Stimulated activated CD8-positive, alpha-beta memory T cell treated with anti-CD3 and anti-CD28 coated beads, Interleukin-4, amount 100 ng/mL, for 24 hours (primary cell): Measurements from ENCODE around the gene HPCAL1.
A peak's percentile ranks its signal among the peaks of the same experiment; 100 is the strongest.
"Not testable (repeated sequence)": the region's sequence is repeated elsewhere in the genome, so short reads cannot be mapped to it uniquely, and the experiment has no call there.

ENCODE experiments used
- DNase-seq: peaks from one replicate; pipeline ENCODE4 v3.0.0-alpha.2; 2020; ENCODE audit warnings: low read depth

HPCAL1 gene

DNA sequence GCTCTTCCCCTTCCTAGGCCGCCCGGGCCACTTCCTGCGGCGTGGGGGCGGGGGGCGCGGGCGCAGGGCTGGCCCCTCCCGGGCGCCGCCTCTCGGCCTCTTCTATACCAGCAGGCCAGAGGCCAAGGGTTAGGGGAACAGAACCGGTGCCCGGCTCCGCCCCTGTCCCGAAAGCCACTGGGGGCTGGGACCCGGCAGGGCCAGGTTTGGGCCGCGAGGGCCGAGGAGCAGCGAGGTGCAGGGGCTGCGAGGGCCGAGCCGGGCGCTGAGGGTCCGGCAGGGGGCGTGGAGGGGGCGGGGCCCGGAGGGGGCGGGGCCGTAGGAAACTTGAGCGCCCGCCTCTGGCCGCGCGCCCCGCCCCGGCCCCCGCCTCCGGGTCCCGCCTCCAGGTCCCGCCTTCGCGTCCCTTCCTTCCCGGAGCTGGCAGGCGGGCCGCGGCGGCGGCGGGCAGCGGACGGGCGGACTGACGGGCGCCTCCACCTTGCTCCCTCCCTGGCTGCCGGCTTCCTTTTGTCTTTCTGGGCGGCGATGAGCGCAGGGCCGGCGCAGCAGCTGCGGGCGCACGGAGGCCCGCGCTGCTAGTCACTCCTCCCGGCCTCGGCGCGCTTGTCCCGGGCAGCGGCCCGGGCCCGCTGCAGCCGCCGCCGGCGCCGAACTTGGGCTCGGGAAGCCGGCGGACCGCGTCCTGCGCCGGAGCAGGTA is at the start of gene HPCAL1:
TSS of gene HPCAL1 (plus strand) at position 426 of the 702 bp plus-strand sequence. CDS start 116,854 bp downstream, outside the sequence.
- peak; percentile 70 for DNase-seq

DNA sequence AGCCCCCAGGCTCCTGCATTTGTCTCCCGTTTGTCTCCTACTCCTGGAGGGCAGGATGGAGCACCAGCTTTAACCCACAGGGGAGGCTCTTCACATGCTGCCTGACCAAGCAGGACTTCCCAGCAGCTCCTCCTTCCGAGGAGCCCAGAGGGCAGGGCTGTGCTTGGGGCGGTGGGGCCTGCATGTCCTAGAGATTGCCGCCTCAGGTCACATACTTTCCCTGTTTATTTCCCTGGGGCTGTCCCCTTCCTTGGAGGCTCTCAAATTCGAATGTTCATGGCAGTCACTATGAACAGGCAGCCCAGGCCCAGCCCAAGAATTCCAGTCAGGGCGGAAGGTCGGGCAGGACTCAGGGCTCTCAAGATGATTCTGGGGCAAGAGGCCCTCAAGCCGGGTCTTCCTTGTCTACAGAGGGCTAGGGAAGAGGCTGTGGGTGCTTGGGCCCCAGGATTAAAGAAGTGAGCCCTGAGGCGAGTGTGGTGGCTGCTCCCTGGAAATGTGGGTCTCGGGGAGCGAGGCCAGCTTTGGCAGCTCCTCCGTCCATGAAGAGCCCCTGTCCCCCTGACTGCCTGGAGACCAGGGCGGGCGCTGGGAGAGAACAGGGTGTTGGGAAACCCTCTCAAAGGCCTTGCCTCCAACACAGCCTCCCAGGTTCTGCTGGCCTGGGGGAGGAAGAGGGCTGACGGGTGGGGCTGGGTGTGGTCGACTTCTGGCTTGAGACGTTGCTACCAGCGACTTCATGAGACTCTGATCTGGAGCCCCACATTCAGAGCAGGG is 48.9 kb upstream of the HPCAL1 start:
- DNase-seq, result no peak

DNA sequence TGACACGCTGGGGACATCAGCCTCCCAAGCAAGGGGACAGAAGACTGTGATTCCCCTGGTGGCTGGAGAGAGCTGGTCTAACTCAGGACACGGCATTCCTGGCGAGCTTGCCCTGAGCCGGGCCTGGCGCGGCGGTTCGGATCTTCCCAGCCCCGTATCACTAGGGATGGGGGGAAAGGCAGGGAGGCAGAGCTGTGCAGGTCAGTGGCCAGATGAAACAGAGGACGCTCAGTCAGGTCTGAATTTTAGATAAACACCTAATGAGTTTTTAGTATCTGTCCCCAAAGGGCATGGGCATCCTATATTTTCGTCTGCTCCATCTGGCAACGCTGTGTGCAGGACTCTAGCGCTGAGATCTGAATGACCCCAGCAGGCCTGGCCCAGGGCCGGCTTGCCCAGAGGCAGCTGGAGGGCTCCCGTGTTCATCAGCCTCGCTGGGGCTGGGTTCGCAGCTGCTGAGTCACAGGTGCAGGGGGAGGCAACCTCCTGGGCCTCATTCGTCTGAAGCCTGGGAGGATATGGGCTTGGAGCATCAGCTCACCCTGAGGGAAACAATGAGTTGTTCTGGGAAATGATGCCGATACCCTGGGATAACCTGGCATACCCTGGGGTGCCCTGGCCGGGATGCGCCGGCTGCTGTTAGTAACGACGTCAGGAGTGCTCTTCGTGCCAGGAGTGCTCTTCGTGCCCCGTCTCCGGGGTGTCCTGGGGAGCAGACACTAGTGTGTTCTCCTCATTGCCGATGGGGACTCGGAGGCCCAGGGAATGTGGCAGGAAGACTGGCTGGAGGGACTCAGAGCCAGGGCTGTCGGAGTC is 48.1 kb upstream of the HPCAL1 start:
- no peak for DNase-seq

DNA sequence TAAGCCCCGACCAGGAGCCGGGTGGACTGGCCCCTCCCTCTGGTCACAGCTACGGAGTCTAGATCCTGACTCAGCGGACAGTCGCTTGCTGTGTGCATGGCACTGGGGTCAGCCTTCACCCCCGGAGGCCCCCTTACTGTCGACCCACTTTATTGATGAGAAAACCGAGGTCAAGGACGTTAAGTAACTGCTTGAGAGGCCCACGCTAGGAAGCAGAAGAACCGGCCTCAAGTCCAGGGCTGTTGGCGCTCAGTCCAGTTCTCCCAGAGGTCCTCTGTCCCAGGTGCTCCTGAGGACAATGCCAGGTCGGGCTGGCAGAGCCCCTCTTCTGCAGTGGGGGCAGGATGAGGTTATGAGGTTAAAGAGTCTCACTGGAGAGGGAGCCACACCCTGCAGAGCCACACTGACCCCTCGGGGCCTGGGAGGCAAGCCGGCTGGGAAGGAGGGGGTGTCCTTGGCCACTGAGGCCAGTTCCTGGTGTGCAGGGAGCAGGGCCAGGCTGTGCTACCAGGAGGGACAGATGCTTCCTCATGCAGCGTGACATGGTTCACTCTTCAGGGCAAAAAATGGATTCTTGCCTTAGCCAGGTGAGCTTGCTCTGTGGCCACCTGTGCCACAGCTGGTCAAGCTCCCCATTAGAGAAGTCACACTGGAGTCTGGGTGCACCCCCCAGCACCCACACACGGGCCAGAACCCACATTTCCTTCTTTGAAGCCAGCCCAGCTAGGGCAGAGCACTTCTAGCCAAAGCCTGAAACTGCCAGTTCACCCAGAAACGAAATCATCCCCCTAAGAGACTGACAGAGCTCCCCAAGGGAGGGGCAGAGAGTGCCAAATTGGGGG is 47.3 kb upstream of the HPCAL1 start:
- no peak for DNase-seq

DNA sequence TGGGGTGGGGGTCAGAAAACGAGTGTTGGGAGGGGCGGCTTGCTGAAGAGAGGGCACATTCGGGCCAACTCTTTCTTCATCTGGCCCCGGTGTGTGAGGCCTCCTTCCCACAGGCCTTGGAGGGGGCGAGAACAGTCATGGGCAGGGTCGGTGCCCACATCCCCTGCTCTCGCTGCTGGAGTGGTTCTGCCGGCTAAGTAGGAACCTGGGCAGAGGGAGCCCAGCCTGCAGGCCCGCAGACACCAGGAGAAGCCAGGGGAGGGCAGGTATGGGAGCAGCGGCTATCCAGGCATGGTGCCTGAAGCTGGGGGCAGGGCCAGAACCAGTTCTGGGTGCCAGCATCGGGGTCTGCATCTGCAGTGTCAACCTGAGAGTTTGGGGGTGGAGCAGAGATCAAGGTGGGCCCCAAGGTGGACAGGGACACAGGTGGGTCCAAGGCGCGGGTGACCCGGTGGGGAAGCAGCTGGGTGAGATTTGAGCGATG is 46.6 kb upstream of the HPCAL1 start:
- no peak for DNase-seq

DNA sequence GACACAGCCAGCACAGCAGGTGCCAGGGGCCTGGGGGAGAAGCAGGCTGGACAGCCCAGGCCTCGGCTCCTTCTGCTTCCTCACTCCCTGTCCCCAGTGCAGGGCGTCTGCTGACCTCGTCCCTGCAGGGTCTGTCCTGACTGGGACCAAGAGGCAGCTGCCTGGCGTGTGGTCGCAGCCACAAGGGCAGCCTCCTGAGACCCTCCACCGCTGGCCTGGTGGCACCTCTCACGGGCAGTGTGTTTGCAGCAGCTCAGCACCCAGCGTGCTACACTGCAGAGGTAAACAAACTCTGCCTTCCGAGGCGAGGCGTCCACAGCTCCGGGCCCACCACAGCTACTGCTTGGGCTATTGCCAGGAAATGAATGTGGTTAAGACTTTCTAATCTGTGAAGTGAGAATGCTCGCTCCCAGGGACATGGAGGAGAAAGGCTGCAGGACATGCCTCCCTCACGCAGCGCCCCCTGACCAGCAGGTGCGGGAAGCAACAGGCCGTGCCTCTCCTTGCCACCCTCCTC is 46.1 kb upstream of the HPCAL1 start:
- DNase-seq, result no peak

DNA sequence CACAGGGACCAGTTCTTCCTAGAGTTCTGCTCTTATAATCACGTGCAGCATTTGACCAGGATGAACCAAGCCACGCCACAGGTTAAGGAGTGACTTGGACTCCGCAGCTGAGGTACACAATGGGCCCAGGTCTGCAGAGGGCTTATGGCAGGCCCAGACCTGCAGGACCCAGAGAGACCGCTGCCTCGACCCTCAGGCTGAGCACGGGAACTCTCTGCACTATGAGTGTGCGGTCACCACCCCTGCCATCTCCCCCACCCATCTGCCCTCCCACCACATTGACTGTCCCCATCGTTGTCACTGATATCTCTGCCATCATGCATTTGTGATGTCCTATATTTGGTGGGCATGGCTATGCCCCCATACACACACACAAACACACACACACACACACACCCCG is 45.7 kb upstream of the HPCAL1 start:
- DNase-seq, result no peak

DNA sequence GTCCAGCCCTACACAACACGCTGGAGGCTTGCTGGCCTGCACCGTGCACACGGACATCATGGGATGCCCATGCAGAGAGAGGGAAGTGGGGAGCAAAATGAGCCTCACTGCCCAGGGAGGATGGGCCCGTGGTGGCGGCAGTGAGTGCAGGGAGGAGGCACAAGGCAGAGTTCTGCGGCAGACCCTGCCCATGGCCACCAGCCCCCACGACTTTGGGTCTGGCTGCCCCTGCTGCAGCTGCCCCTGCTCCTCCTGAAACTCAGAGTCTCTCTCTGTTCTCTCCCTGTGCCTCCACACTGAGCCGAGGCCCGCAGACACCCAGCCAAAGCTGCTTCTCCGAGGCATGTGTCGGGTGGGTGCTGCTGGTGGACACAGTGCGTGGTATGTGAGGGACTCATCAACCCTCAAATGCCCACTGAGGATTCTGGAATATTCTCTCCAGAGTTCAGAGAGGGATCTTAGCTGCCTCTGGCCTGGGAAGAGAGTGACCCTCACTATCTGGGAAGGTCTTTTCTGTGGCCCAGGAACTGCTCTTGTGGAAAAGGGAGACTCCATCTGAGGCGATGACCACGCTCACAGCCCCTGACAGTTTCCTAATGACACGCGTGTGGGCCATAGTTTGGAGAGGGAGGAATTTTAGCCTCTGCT is 45.1 kb upstream of the HPCAL1 start:
- DNase-seq, result no peak

DNA sequence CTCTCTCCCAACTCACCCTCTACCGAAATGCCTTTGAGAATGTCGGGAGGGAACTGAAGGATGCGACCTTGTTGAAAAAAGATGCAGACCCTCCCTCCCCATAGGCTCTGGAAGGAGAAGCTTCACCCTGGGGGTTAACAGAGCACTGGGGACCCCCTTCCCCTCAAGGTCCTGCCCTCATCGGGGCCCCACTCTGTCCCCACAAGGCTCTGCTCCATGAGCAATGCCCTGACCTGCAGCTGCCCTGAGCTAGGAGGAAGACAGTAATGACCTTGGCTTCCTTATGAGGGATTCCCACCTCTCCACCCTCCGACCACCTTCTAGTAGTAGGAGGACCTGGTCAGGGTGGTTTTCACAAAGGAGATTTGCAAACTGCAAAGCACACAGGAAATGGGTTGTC is 44.4 kb upstream of the HPCAL1 start:
- no peak for DNase-seq

DNA sequence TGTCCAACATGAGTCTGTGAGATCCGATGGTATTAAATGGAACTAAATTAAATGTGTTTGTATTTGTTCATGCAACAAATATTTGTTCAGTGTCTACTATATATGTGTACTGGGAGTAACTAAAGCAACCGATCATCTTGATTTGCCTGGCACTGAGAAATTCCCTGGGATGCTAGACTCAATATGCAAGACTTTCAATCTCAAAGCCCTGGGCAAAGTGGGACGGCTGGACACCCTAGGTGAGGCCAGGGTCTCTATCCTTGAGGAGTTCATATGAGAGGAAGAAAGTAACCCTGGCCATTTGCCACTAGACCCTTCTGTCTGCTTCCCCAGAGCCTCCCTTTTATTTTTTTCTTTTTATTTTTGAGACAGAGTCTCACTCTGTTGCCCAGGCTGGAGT is 44.0 kb upstream of the HPCAL1 start:
- DNase-seq, result no peak

DNA sequence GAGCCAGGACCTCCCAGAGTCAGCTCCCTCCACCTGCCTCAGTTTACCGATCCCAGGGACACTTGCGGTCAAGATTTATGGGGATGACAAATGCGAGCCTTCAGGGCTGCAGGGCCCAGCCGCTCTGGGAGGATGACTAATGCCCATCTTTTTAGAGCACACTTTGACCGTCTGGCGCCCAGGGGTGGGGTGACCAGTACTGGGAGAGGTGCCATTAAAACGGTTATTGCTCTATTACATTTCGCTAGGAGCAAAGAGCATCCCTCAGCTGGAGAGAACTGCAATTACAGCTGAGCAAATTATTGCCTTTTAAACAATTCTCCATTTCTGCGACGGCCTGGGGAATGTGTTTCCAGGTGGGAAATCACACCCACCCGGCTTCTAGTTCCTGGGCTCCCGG is 42.6 kb upstream of the HPCAL1 start:
- DNase-seq, result no peak

DNA sequence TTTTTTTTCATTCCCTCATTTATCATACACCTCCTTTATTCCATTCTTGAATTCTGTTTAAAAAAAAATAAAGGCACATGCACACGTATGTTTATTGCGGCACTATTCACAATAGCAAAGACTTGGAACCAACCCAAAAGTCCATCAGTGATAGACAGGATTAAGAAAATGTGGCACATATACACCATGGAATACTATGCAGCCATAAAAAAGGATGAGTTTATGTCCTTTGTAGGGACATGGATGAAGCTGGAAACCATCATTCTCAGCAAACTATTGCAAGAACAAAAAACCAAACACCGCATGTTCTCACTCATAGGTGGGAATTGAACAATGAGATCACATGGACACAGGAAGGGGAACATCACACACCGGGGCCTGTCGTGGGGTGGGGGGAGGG is 39.2 kb upstream of the HPCAL1 start:
- not testable (repeated sequence) for DNase-seq

DNA sequence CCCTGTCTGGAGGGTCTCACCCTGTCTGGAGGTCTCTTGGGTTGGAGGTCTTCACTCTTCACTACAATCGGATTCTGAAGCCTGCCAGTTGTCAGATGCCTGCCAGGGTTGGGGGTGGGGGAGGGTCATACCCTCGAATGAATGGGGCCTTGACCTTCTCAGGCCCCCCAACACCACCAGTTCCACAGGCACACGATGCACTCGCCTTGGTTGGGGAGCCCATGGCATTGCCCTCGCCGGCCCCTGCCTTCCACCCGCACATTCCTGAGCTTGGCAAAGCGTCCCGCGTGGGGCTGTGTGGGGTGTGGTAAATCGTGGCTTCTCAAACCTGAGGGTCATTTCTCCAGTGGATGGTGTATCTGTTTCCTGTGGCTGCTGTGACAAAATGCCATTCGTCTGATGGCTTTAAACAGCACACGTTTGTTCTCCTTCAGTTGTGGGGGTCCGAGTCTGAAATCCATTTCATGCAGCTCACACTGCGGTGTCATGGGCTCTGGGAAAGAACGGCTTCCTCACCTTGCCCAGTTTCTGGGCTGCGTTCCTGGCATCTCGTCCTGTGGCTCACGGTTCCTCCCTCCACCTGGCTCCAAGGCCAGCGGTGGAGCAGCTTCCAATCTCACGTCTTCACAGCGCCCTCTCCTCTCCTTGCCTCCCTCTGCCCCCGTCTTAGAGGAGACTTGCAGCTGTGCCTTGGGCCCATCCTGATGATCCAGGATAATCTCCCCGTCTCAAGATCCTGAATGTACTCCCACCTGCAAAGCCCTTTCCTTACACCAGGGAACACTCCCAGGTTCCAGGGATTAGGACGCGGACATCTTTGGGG is 38.0 kb upstream of the HPCAL1 start:
- no peak for DNase-seq

DNA sequence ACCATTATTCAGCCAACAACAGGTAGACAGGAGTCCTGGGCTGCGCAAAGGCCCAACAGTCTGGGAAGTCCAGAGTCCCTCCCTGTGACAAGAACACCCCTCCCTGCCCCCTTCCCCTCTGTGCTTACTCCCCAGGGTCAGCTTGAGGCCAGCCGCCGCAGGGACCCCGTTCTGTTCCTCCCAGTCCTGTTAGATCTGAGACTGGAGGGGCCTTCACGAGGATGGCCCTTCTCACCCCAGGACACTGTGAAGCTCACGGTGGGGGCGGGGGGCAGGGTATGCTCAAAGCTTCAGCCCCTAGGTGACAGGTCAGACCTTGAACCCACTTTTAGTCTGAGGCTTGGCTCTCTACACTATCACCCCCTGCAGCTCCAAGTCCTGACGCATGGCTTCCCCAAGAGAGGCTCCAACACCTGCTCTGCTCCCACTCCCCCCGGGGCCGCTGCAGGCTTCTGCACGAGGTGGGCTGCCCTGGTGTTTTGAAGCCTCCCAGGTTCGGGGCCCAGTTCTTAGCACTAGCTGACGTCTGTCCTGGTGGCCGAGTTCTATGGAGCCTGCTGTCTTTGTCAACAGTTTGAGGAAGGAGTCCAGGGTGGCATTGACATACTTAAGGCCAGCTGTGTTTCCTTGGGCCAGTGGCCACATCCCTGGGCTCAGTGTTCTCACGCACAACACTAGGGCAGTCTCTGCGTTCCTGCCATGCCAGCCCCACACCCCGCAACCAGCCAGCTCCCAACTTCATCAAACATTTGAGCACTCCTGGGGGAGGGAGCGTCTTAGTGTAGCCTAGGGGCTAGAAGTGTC is 37.2 kb upstream of the HPCAL1 start:
- DNase-seq, result no peak

DNA sequence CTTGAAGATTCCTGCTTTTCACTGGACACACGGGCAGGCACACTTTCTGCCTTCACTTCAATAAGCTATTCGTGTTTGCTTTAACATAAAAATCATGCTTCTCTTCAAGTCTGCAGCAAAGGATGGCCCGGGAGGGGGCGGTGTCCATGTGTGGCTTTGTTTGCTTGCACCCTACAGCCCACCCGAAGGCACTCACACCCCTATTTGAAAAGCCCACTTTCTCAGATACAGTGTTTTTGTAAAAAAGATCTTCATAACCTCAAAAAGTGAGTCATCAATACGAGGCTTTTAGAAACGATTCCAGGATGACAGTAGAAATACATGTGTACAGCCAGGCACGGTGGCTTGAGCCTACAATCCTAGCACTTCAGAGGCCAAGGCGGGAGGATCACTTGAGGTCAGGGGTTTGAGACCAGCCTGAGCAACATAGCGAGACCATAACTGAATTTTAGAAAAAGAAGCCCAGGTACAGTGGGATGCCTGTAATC is 36.5 kb upstream of the HPCAL1 start:
- no peak for DNase-seq

DNA sequence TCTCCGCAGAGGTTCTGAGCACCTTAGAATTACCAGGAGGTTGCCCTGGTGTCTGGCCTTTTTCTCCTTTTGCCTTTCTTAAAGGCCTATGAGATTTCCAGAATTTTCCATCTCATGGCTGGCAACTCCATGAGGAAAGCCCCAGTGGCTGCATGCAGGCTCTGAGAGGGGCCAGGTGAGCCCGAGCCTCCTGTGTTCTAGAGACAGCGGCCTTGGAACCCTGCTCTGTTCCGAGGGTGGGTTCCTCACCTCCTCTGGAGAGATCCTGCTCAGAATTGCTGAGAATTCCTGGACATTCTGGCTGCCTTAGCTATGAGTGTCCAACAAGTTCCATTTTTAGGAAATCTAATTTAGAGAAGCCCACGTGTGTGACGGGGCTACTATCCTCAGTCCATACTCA is 35.7 kb upstream of the HPCAL1 start:
- DNase-seq, result no peak

DNA sequence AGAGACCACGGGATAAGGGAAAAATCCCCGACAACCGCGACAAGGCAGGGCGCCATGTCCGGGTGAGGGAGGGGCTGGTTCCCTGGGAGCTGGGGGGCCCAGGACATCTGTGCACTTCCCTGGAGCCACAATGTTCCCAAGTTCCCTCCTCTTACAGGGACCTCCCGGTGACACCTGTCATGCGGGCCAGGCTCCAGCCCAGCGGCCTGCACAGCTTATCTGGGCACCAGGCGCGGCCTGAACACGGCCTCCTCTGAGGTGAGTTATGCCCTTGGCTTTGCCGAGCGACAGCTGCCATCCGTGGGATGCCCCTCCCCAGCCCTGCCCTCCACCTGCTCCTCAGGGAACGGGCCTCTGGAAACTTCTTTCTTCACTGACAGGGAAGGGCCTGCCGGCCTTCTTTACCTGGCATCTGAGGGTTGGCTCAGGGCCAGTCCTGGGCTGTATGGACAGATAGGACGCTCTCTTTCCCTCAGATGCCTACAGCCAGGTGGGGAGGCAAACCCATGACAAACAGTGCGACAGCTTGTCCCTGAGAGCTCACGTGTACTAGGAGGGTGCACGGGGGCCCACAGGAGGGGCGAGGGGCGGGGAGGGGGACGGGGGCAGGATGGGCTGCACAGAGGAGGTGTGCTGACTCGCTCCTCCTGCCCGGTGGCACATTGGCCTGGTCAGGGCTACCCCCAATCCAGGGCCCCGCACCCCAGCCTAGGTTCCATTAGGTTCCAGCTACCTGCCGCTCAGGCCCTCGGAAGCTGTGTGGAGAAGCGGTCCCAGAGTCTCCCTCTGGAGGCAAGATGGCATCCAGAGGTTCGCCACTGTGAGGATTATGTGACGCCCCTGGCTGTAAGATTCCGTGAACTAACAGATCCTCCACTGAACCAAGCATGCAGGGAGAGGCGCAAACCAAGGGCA is 34.9 kb upstream of the HPCAL1 start:
- no peak for DNase-seq

DNA sequence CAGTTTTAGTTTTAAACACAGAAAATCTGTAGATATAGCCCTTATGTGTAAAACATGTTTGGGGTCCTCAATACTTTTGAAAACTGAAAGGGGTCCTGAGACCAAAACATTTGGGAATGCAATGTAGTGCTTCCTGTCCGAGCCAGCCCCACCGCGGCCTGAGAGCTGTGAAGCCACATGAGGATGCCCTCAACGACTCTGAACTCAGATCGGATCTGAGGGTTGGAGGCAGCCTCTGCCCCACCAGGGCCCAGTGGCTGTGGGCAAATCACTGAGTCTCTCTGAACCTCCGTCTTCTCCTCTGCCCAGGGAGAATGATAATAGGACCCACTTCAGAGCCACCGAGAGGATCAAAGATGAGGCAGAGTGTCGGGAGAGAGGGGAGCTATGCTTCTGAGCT is 33.4 kb upstream of the HPCAL1 start:
- no peak for DNase-seq
